Omental fat pad (tissue), 4 donors: ENCODE results near the gene KRTCAP2. TPM values are rescaled to one million over a fixed set of nuclear protein-coding genes. Genes with fewer than 3 reads are reported as not detected.

Experiments used
- ATAC-seq: fragments of 150-250 bp; one replicate; pipeline ENCODE4 v1.9.1; 2016; ENCODE audit warnings: mild to moderate bottlenecking, moderate library complexity; ENCODE audit not compliant: low FRiP score
- DNase-seq: peaks from one replicate; pipeline ENCODE4 v3.0.0-alpha.2; 2019; ENCODE audit warnings: low spot score
- CTCF ChIP-seq, 3 donors: fragments of 450-650 bp; IDR thresholded peaks; one replicate each; pipeline ENCODE4 v1.5.1; 2016 to 2017; ENCODE audit warnings: antibody characterized with exemption in 3 of 3, mild to moderate bottlenecking in 3 of 3, moderate library complexity in 2 of 3
- small RNA-seq: library from RNA; depleted of rRNA; stranded (forward); fragments of <200 nt; gene quantifications from one replicate; pipeline ENCODE3, GENCODE V24; 2016
- total RNA-seq, 4 donors: library from RNA; depleted of rRNA; stranded (reverse); fragments of >200 nt; gene quantifications; one replicate each; pipeline ENCODE4 v1.1.0, GENCODE V29; 2016

KRTCAP2 gene
- total RNA-seq, 4 donors from 2014 or later = 77.9 to 171 (median 99.7) TPM

GRCh38 chr1:155121249-155121648 lies 51.9 kb downstream of the KRTCAP2 start:
- ATAC-seq = no peak
- no peak for TF ChIP-seq CTCF (IDR thresholded peaks at IDR 0.05)
- DNase-seq = no peak

- TF ChIP-seq CTCF (IDR thresholded peaks at IDR 0.05) = no peak
- no peak for ATAC-seq
- DNase-seq = no peak
Measured at GRCh38 chr1:155120253-155120652, 52.9 kb downstream of the KRTCAP2 start.

Small RNAs within 50 kb of the gene (small RNA-seq; reads per million reads assigned to genes)
- gene HMGN2P18 = not detected
- gene RF00019 = not detected

Other genes with a start within 250 kb of the KRTCAP2 start
- gene PMVK, start 236.6 kb downstream of the KRTCAP2 start, total RNA-seq = 10 to 100 TPM in 2 of 4 donors, 1 to 10 TPM in 2; 7.4 to 16.2 (median 12.1) TPM
- 10 to 100 TPM; 65.0 to 93.7 (median 82.0) TPM for gene PBXIP1, start 217.2 kb downstream of the KRTCAP2 start, total RNA-seq
- gene PYGO2, start 211.5 kb downstream of the KRTCAP2 start, total RNA-seq = 10 to 100 TPM; 10.2 to 21.2 (median 15.9) TPM
- gene SHC1, start 202.6 kb downstream of the KRTCAP2 start, total RNA-seq = 100 to 1,000 TPM; 152 to 265 (median 171) TPM
- gene CKS1B, start 198.6 kb downstream of the KRTCAP2 start, total RNA-seq = 10 to 100 TPM; 34.0 to 72.8 (median 43.2) TPM
- 10 to 100 TPM; 26.8 to 43.8 (median 30.9) TPM for gene FLAD1, start 190.0 kb downstream of the KRTCAP2 start, total RNA-seq
- not detected for gene LENEP, start 179.7 kb downstream of the KRTCAP2 start, total RNA-seq
- 10 to 100 TPM; 38.6 to 66.4 (median 49.2) TPM for gene ZBTB7B, start 170.5 kb downstream of the KRTCAP2 start, total RNA-seq
- under 1 TPM in 3 of 4 donors, not detected in 1; 0.36 to 0.79 (median 0.38) TPM for gene DCST2, start 139.5 kb downstream of the KRTCAP2 start, total RNA-seq
- gene DCST1, start 139.5 kb downstream of the KRTCAP2 start, total RNA-seq = not detected
- gene ADAM15, start 122.0 kb downstream of the KRTCAP2 start, total RNA-seq = 100 to 1,000 TPM; 116 to 262 (median 157) TPM
- 1 to 10 TPM; 1.7 to 5.0 (median 4.4) TPM for gene EFNA4, start 109.6 kb downstream of the KRTCAP2 start, total RNA-seq
- 1 to 10 TPM in 2 of 4 donors, under 1 TPM in 1, not detected in 1; 0.84 to 1.8 (median 1.6) TPM for gene EFNA3, start 94.5 kb downstream of the KRTCAP2 start, total RNA-seq
- gene EFNA1, start 45.4 kb downstream of the KRTCAP2 start, total RNA-seq = 10 to 100 TPM; 29.2 to 61.7 (median 56.7) TPM
- gene SLC50A1, start 37.5 kb downstream of the KRTCAP2 start, total RNA-seq = 10 to 100 TPM; 26.8 to 40.6 (median 27.5) TPM
- 10 to 100 TPM; 32.5 to 70.8 (median 58.5) TPM for gene DPM3, start 32.8 kb downstream of the KRTCAP2 start, total RNA-seq
- 1 to 10 TPM in 3 of 4 donors, under 1 TPM in 1; 0.36 to 1.4 (median 1.1) TPM for gene TRIM46, start 545 bp upstream of the KRTCAP2 start, total RNA-seq
- 10 to 100 TPM; 11.3 to 32.2 (median 25.0) TPM for gene THBS3, start 34.6 kb upstream of the KRTCAP2 start, total RNA-seq
- gene MTX1, start 35.4 kb upstream of the KRTCAP2 start, total RNA-seq = 10 to 100 TPM; 38.3 to 52.0 (median 40.8) TPM
- 10 to 100 TPM in 3 of 4 donors, 1 to 10 TPM in 1; 8.7 to 13.4 (median 11.9) TPM for gene ENTREP3, start 82.2 kb upstream of the KRTCAP2 start, total RNA-seq
- gene SCAMP3, start 89.1 kb upstream of the KRTCAP2 start, total RNA-seq = 10 to 100 TPM; 48.2 to 72.9 (median 63.1) TPM
- gene CLK2, start 100.2 kb upstream of the KRTCAP2 start, total RNA-seq = 10 to 100 TPM; 16.9 to 41.3 (median 32.7) TPM
- 1 to 10 TPM in 2 of 4 donors, under 1 TPM in 2; 0.36 to 2.3 (median 1.2) TPM for gene HCN3, start 104.2 kb upstream of the KRTCAP2 start, total RNA-seq
- not detected for gene PKLR, start 128.1 kb upstream of the KRTCAP2 start, total RNA-seq
- 100 to 1,000 TPM in 1 of 4 donors, 10 to 100 TPM in 3; 73.9 to 151 (median 87.7) TPM for gene FDPS, start 135.6 kb upstream of the KRTCAP2 start, total RNA-seq
- gene RUSC1, start 147.6 kb upstream of the KRTCAP2 start, total RNA-seq = 10 to 100 TPM; 11.5 to 21.1 (median 12.5) TPM